OCI-M1 (cell line): ENCODE data around the gene DKK1.
A peak's percentile ranks its signal among the peaks of the same experiment; 100 is the strongest.

ENCODE experiments used
- DNase-seq: peaks from one replicate; lab custom pipeline; 2025; lab: John Stamatoyannopoulos, UW

DKK1 gene

GRCh38 chr10:52313933-52314821, at the start of gene DKK1:
Gene DKK1, plus strand, starts transcription at chr10:52314281. Its CDS starts 154 bp downstream, at chr10:52314435.
- DNase-seq = peak; percentile 77

- no peak for DNase-seq
Measured at GRCh38 chr10:52265131-52265926, 48.8 kb upstream of the DKK1 start.

GRCh38 chr10:52266858-52267257, 47.2 kb upstream of the DKK1 start:
- DNase-seq = no peak

GRCh38 chr10:52268790-52269189, 45.3 kb upstream of the DKK1 start:
- DNase-seq = no peak

GRCh38 chr10:52269233-52269632, 44.8 kb upstream of the DKK1 start:
- no peak for DNase-seq

- no peak for DNase-seq
Measured at GRCh38 chr10:52276163-52276562, 37.9 kb upstream of the DKK1 start.

- no peak for DNase-seq
Measured at GRCh38 chr10:52276986-52277385, 37.1 kb upstream of the DKK1 start.

- DNase-seq = no peak
Measured at GRCh38 chr10:52279546-52279945, 34.5 kb upstream of the DKK1 start.

GRCh38 chr10:52280051-52280450, 34.0 kb upstream of the DKK1 start:
- DNase-seq = peak; percentile 54

GRCh38 chr10:52283174-52283573, 30.9 kb upstream of the DKK1 start:
- no peak for DNase-seq

- DNase-seq = peak; percentile 33
Measured at GRCh38 chr10:52284416-52285013, 29.6 kb upstream of the DKK1 start.

- no peak for DNase-seq
Measured at GRCh38 chr10:52287866-52288265, 26.2 kb upstream of the DKK1 start.

GRCh38 chr10:52297747-52298146, 16.3 kb upstream of the DKK1 start:
- DNase-seq = no peak

- no peak for DNase-seq
Measured at GRCh38 chr10:52300599-52301277, 13.3 kb upstream of the DKK1 start.

GRCh38 chr10:52308251-52309031, 5.6 kb upstream of the DKK1 start:
- peak; percentile 75 for DNase-seq

- no peak for DNase-seq
Measured at GRCh38 chr10:52312942-52313255, 1.2 kb upstream of the DKK1 start.

- peak; percentile 67 for DNase-seq
Measured at GRCh38 chr10:52313256-52313932, 687 bp upstream of the DKK1 start.

- DNase-seq = no peak
Measured at GRCh38 chr10:52314822-52315552, 906 bp downstream of the DKK1 start.

- no peak for DNase-seq
Measured at GRCh38 chr10:52316001-52316400, 1.9 kb downstream of the DKK1 start.

GRCh38 chr10:52316500-52316899, 2.4 kb downstream of the DKK1 start:
- DNase-seq = no peak
